Hepatic stellate cell (primary cell): Measurements from ENCODE around the gene TNFRSF18.
A peak's percentile ranks its signal among the peaks of the same experiment; 100 is the strongest.

ENCODE experiments used
- DNase-seq: peaks from one replicate; pipeline ENCODE4 v3.0.0; 2011; ENCODE audit warnings: low spot score

The TNFRSF18 gene

GRCh38 chr1:1240348-1240732 is 33.9 kb upstream of the TNFRSF18 start:
- DNase-seq, result no peak

- DNase-seq, result peak; percentile 40
These were observed 33.4 kb upstream of the TNFRSF18 start for GRCh38 chr1:1239614-1240347.

- no peak for DNase-seq
These were observed 32.8 kb upstream of the TNFRSF18 start for GRCh38 chr1:1239227-1239613.

GRCh38 chr1:1238702-1239178 is 32.3 kb upstream of the TNFRSF18 start:
- no peak for DNase-seq

- no peak for DNase-seq
These were observed 31.7 kb upstream of the TNFRSF18 start for GRCh38 chr1:1237874-1238701.

GRCh38 chr1:1236945-1237873 is 30.8 kb upstream of the TNFRSF18 start:
- DNase-seq, result no peak

GRCh38 chr1:1236176-1236763 is 29.9 kb upstream of the TNFRSF18 start:
- DNase-seq, result no peak

GRCh38 chr1:1235016-1235744 is 28.8 kb upstream of the TNFRSF18 start:
- DNase-seq, result no peak

GRCh38 chr1:1234180-1234808 is 27.9 kb upstream of the TNFRSF18 start:
- DNase-seq, result no peak

- DNase-seq, result no peak
These were observed 27.1 kb upstream of the TNFRSF18 start for GRCh38 chr1:1233567-1233892.

GRCh38 chr1:1232796-1233566 is 26.6 kb upstream of the TNFRSF18 start:
- no peak for DNase-seq

- DNase-seq, result no peak
These were observed 25.9 kb upstream of the TNFRSF18 start, which contains the start of gene B3GALT6 for GRCh38 chr1:1232208-1232795. Gene B3GALT6, plus strand, starts transcription at chr1:1232237. Its CDS starts 42 bp downstream, at chr1:1232279.

GRCh38 chr1:1231400-1232207 is 25.2 kb upstream of the TNFRSF18 start, which contains the start of gene SDF4:
Gene SDF4, minus strand, starts transcription at chr1:1232001. Its CDS starts 3,229 bp downstream, at chr1:1228772.
- DNase-seq, result peak; percentile 100

- DNase-seq, result peak; percentile 94
These were observed 24.4 kb upstream of the TNFRSF18 start for GRCh38 chr1:1230656-1231399.

GRCh38 chr1:1229770-1230169 is 23.4 kb upstream of the TNFRSF18 start:
- no peak for DNase-seq

- DNase-seq, result no peak
These were observed 22.4 kb upstream of the TNFRSF18 start for GRCh38 chr1:1228596-1229321.

- no peak for DNase-seq
These were observed 21.8 kb upstream of the TNFRSF18 start for GRCh38 chr1:1228187-1228586.
